ENCODE measurements around the gene ZNF784.

DNA sequence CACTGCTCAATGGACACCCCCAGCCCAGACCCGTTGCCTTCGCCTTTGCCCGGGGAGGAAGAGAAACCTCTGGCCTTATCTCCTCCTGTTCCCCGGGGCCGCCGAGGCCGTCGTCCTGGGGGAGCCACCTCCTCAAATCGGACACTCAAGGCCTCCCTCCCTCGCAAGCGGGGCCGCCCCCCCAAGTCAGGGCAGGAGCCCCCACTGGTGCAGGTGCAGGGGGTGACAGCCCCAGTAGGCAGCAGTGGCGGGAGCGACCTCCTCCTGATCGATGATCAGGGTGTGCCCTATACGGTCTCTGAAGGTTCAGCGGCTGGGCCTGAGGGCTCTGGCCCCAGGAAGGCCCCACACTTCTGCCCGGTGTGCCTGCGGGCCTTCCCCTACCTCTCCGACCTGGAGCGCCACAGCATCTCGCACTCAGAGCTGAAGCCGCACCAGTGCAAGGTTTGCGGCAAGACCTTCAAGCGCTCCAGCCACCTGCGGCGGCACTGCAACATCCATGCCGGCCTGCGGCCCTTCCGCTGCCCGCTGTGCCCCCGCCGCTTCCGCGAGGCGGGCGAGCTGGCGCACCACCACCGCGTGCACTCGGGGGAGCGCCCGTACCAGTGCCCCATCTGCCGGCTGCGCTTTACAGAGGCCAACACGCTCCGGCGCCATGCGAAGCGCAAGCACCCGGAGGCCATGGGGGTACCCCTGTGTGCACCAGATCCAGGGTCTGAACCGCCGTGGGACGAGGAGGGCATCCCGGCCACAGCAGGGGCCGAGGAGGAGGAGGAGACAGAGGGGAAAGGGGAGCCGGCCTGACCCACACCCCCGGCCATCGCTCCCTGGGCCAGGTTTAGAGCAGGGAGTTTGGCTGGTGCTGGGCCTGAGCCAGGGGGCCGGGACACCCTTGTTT lies 22.0 kb downstream of the ZNF784 start:
- TF ChIP-seq, protein P1, sequence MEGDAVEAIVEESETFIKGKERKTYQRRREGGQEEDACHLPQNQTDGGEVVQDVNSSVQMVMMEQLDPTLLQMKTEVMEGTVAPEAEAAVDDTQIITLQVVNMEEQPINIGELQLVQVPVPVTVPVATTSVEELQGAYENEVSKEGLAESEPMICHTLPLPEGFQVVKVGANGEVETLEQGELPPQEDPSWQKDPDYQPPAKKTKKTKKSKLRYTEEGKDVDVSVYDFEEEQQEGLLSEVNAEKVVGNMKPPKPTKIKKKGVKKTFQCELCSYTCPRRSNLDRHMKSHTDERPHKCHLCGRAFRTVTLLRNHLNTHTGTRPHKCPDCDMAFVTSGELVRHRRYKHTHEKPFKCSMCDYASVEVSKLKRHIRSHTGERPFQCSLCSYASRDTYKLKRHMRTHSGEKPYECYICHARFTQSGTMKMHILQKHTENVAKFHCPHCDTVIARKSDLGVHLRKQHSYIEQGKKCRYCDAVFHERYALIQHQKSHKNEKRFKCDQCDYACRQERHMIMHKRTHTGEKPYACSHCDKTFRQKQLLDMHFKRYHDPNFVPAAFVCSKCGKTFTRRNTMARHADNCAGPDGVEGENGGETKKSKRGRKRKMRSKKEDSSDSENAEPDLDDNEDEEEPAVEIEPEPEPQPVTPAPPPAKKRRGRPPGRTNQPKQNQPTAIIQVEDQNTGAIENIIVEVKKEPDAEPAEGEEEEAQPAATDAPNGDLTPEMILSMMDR (IDR thresholded peaks at IDR 0.05) = no peak
- no peak for TF ChIP-seq POLR2AphosphoS5 (IDR thresholded peaks at IDR 0.05)
